Heart left ventricle (tissue), 16 donors: Measurements from ENCODE around the gene PRODH2. TPM values are rescaled to one million over a fixed set of nuclear protein-coding genes. Genes with fewer than 3 reads are reported as not detected.
A peak's percentile ranks its signal among the peaks of the same experiment; 100 is the strongest.

Source experiments
- ATAC-seq, 4 donors: fragments of 200-7000 bp; cut with Tn5 transposase; one replicate each; pipeline ENCODE4 v1.9.1; 2020 to 2022; ENCODE audit warnings: moderate library complexity in 4 of 4, mild to moderate bottlenecking in 3 of 4, moderate number of reproducible peaks in 1 of 4
- DNase-seq, 5 donors: peaks; one replicate each; pipeline ENCODE4 v3.0.0-alpha.2; 2020
- H3K27ac ChIP-seq, 12 donors: fragments of 200-600 bp; sonication (generic) in 4 of 12; one replicate each; pipeline versions ENCODE4 v1.5.0 to v1.8.0; 2016 to 2022; ENCODE audit warnings: mild to moderate bottlenecking in 2 of 12
- H3K27me3 ChIP-seq, 9 donors: fragments of 200-600 bp; sonication (generic) in 2 of 9; one replicate each; pipeline versions ENCODE4 v1.5.1 to v1.8.0; 2016 to 2022; ENCODE audit warnings: mild to moderate bottlenecking in 3 of 9
- H3K36me3 ChIP-seq, 9 donors: fragments of 200-600 bp; sonication (generic) in 2 of 9; one replicate each; pipeline versions ENCODE4 v1.5.0 to v1.8.0; 2018 to 2022; ENCODE audit warnings: mild to moderate bottlenecking in 2 of 9
- H3K4me1 ChIP-seq, 12 donors: fragments of 200-600 bp; sonication (generic) in 4 of 12; one replicate each; pipeline versions ENCODE4 v1.5.0 to v1.8.0; 2016 to 2022; ENCODE audit warnings: mild to moderate bottlenecking in 3 of 12
- H3K4me3 ChIP-seq, 12 donors: fragments of 200-600 bp; sonication (generic) in 4 of 12; one replicate each; pipeline versions ENCODE4 v1.5.0 to v1.8.0; 2017 to 2022; ENCODE audit warnings: mild to moderate bottlenecking in 9 of 12, moderate library complexity in 4 of 12
- H3K9me3 ChIP-seq, 12 donors: fragments of 200-600 bp; sonication (generic) in 4 of 12; one replicate each; pipeline versions ENCODE4 v1.5.0 to v1.8.0; 2016 to 2022; ENCODE audit warnings: mild to moderate bottlenecking in 1 of 12
- CTCF ChIP-seq, 12 donors: fragments of 200-600 bp; sonication (generic) in 4 of 12; IDR thresholded peaks; one replicate each; pipeline versions ENCODE4 v1.5.0 to v1.8.0; 2018 to 2022; ENCODE audit warnings: antibody characterized with exemption in 12 of 12, mild to moderate bottlenecking in 5 of 12
- POLR2A ChIP-seq, 2 donors: fragments of 450-650 bp; IDR thresholded peaks; one replicate each; pipeline ENCODE4 v1.6.1; 2017; ENCODE audit warnings: antibody characterized with exemption in 2 of 2, mild to moderate bottlenecking in 2 of 2, moderate library complexity in 2 of 2
- WGBS, 4 donors: extraction: QIAGEN DNeasy Blood & Tissue Kit in 2 of 4; methylation state at CpG; one replicate each; pipeline versions ENCODE4 v1.1.5 to v1.1.7; 2013 to 2018; 5-methylcytosine and 5-hydroxymethylcytosine counted together
- intact Hi-C, 10 donors: fragments of 100-400 bp; cut with DNase I; formaldehyde crosslinking; loops; one replicate each; pipeline versions ENCODE4 v1.11.1 to v1.14.2; 2022
- polyA plus RNA-seq, 2 donors: library from polyadenylated mRNA; stranded (reverse); fragments of 200-250 nt; gene quantifications; one replicate each; pipeline ENCODE4 v1.2.3, GENCODE V29; 2013
- total RNA-seq, 9 donors: library from RNA; depleted of rRNA in 2 of 9; stranded (reverse); fragments of >200 nt in 2 of 9; fragmentation: NEBNext Ultra II Directional in 3 of 9; extraction: Animal tissue kit (Norgen Biotek cat#: 25700) in 3 of 9; gene quantifications; one replicate each; pipeline versions ENCODE4 v1.1.0 to v1.2.4, GENCODE V29; 2016 to 2023
- donor health status: ischemic (EF 13 %, LVEDD 7.1; RV severe dilation, severe dysfunction).
- donor health status: healthy with polysubstance abuse.
- donor health status: DM: no; HTN: yes; CAD: no.
- donor health status: DM: no; HTN: no; CAD: no.
- donor health status: ischemic (EF 25% LVEDD 6.9; RV normal size, moderate dysfunction).
- donor health status: ischemic (EF 25% LVEDD 5.7; RV mildly dilated, moderate dysfunction).
- donor health status: healthy.
- donor health status: DM: yes; HTN: yes; CAD: no.
- donor health status: ischemic (EF 35%, LVEDD 5.7; RV mildly dilated, moderate dysfunction).
- donor health status: nonischemic (EF 11% LVEDD 7.7; RV severe dilation, severe dysfunction).
- donor health status: DM: yes; HTN: yes; CAD: no.
- donor health status: PGD.
- donor health status: ischemic (EF 29% LVEDD 5.4; RV normal size, mild dysfunction).
- donor health status: nonischemic (EF 23%, LVEDD 6.1; RV moderate dilation, normal function).

Gene PRODH2
- total and polyA plus RNA-seq, 11 donors, result not detected

- Histone ChIP-seq H3K27ac (no peak overlapping the region), H3K4me1 (peaks cover 0 to 22% (median 11%) of the 10 kb centered on the region in 12 donors), H3K4me3 (no peak overlapping the region), H3K36me3 (no peaks in the 10 kb centered on the region), H3K9me3 (no peaks in the 10 kb centered on the region), H3K27me3 (peaks cover 27 to 95% (median 65%) of the 10 kb centered on the region in 9 donors)
- 63 to 72% (median 67%) methylated on average over 4 of the region's 4 CpGs for WGBS, 4 donors
- intact Hi-C loops, result no loop called here
- no peak for TF ChIP-seq POLR2A (IDR thresholded peaks at IDR 0.05)
- TF ChIP-seq CTCF (IDR thresholded peaks at IDR 0.05), result no peak
- ATAC-seq, result no peak
- no peak for DNase-seq
These were observed 46.8 kb upstream of the PRODH2 start for GRCh38 chr19:35859414-35859813.

- WGBS, 4 donors, result 70 to 87% (median 80%) methylated on average over 2 to 6 of the region's 6 CpGs
- intact Hi-C loops, result no loop called here
- Histone ChIP-seq H3K27me3 (peaks cover 32 to 97% (median 64%) of the 10 kb centered on the region in 9 donors), H3K27ac (no peak overlapping the region), H3K9me3 (no peaks in the 10 kb centered on the region), H3K36me3 (no peaks in the 10 kb centered on the region), H3K4me1 (peaks cover 0 to 22% (median 11%) of the 10 kb centered on the region in 12 donors), H3K4me3 (no peak overlapping the region)
- no peak for DNase-seq
- ATAC-seq, result no peak
- no peak for TF ChIP-seq CTCF (IDR thresholded peaks at IDR 0.05)
- TF ChIP-seq POLR2A (IDR thresholded peaks at IDR 0.05), result no peak
These were observed 45.7 kb upstream of the PRODH2 start for GRCh38 chr19:35858311-35858710.

GRCh38 chr19:35856546-35857149 lies 44.0 kb upstream of the PRODH2 start, which contains the start of gene KIRREL2:
TSS of gene KIRREL2 (plus strand) at chr19:35856911. CDS start at chr19:35857120, 209 bp downstream.
- intact Hi-C loops, result no loop called here
- ATAC-seq (peak in 2 of 4 donors; percentile 35 to 51), DNase-seq (no peak)
- peak within 1 kb of the TSS; percentile 21 to 63 (median 48) for H3K4me3 ChIP-seq
- H3K4me1 ChIP-seq, result peaks cover 0 to 22% (median 11%) of the 10 kb centered on the region in 12 donors
- H3K9me3 ChIP-seq, result no peaks in the 10 kb centered on the region
- peaks cover 26 to 95% (median 63%) of the 10 kb centered on the region in 9 donors for H3K27me3 ChIP-seq
- no peak within 1 kb of the TSS for H3K27ac ChIP-seq
- no peaks in the 10 kb centered on the region for H3K36me3 ChIP-seq
- TF ChIP-seq POLR2A (IDR thresholded peaks at IDR 0.05) (no peak), CTCF (IDR thresholded peaks at IDR 0.05) (no peak)
- 0 to 1% (median 1%) methylated on average over 32 to 42 of the region's 42 CpGs for WGBS, 4 donors

GRCh38 chr19:35853038-35853756 lies 40.6 kb upstream of the PRODH2 start:
- peaks cover 22 to 95% (median 66%) of the 10 kb centered on the region in 9 donors for H3K27me3 ChIP-seq
- ATAC-seq (no peak), DNase-seq (no peak)

More at GRCh38 chr19:35853038-35853756, 40.6 kb upstream of the PRODH2 start:
- intact Hi-C loops, result no loop called here
- TF ChIP-seq CTCF (IDR thresholded peaks at IDR 0.05), result no peak
- no peak for TF ChIP-seq POLR2A (IDR thresholded peaks at IDR 0.05)
- Histone ChIP-seq H3K4me3 (no peak overlapping the region), H3K27ac (no peak overlapping the region), H3K36me3 (no peaks in the 10 kb centered on the region), H3K9me3 (no peaks in the 10 kb centered on the region), H3K4me1 (peaks cover 0 to 17% (median 11%) of the 10 kb centered on the region in 12 donors)
- 48 to 72% (median 66%) methylated on average over 8 of the region's 8 CpGs for WGBS, 4 donors
